Stimulated activated effector memory CD8-positive, alpha-beta T cell treated with anti-CD3 and anti-CD28 coated beads, Interleukin-12 subunit alpha, Interleukin-12 subunit beta, amount 100 ng/mL, for 72 hours (primary cell): Measurements from ENCODE around the gene ACAP3.

Experiments
- ATAC-seq: fragments of 150-1000 bp; cut with Tn5 transposase; 2 replicates; pipeline ENCODE4 v1.10.0; 2021
- DNase-seq, 2 donors: peaks; one replicate each; pipeline ENCODE4 v3.0.0; 2021 to 2022; ENCODE audit warnings: low spot score in 2 of 2
- H3K27ac Mint-ChIP-seq: one replicate; pipeline ENCODE4 v1.8.0; 2022; ENCODE audit warnings: mild to moderate bottlenecking, mixed read lengths
- H3K36me3 Mint-ChIP-seq: one replicate; pipeline ENCODE4 v1.8.0; 2022; ENCODE audit warnings: mild to moderate bottlenecking, mixed read lengths
- H3K4me1 Mint-ChIP-seq: one replicate; pipeline ENCODE4 v1.8.0; 2022; ENCODE audit warnings: mixed read lengths
- H3K4me3 Mint-ChIP-seq: one replicate; pipeline ENCODE4 v1.8.0; 2022; ENCODE audit warnings: mild to moderate bottlenecking, mixed read lengths
- H3K9me3 Mint-ChIP-seq: one replicate; pipeline ENCODE4 v1.8.0; 2022; ENCODE audit warnings: mixed read lengths

The ACAP3 gene

DNA sequence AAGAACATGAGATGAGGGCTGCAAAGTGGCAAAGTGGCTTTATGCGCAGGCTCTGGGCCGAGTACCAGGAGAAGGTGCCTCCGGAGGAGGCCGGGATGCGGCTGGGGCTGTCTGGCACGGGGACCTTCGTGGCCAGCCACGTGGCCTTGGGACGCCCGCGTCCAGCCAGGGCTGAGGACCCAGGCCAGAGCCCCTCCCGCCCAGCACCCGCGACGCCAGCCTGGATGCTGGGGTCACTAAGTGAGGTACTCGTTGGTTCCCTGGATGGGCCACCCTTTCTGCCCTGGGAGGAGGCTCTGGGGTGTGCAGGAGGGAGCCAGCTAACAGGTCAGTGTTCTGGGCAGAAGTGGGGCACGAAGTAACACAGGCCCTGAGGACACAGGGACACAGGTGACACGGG is 14.9 kb downstream of the ACAP3 start:
- no peak overlapping the region for H3K27ac Mint-ChIP-seq
- ATAC-seq (no peak), DNase-seq (no peak)
- no peak overlapping the region for H3K4me3 Mint-ChIP-seq
- peaks cover 5% of the 10 kb centered on the region for H3K36me3 Mint-ChIP-seq
- no peaks in the 10 kb centered on the region for H3K9me3 Mint-ChIP-seq
- peaks cover 6% of the 10 kb centered on the region for H3K4me1 Mint-ChIP-seq

DNA sequence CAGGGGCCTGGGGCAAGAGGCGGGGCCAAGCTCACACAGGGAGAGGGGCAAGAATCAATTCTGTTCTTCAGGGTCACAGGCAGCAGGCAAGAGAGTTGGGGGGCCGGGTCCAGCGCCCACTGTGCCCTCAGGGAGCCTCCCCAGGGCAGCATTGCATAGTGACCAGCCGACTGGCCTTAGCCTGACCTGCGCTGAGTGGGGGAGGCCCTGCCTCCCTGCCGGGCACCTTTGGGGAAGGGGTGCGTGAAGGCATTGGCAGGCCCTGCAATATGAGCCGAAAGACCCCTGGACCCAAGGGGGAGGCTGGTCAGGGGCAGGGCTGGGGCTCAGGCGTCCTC is 15.3 kb downstream of the ACAP3 start:
- no peaks in the 10 kb centered on the region for H3K9me3 Mint-ChIP-seq
- H3K27ac Mint-ChIP-seq: no peak overlapping the region
- H3K36me3 Mint-ChIP-seq: peaks cover 5% of the 10 kb centered on the region
- ATAC-seq (no peak), DNase-seq (no peak)
- H3K4me3 Mint-ChIP-seq: no peak overlapping the region
- peaks cover 6% of the 10 kb centered on the region for H3K4me1 Mint-ChIP-seq

DNA sequence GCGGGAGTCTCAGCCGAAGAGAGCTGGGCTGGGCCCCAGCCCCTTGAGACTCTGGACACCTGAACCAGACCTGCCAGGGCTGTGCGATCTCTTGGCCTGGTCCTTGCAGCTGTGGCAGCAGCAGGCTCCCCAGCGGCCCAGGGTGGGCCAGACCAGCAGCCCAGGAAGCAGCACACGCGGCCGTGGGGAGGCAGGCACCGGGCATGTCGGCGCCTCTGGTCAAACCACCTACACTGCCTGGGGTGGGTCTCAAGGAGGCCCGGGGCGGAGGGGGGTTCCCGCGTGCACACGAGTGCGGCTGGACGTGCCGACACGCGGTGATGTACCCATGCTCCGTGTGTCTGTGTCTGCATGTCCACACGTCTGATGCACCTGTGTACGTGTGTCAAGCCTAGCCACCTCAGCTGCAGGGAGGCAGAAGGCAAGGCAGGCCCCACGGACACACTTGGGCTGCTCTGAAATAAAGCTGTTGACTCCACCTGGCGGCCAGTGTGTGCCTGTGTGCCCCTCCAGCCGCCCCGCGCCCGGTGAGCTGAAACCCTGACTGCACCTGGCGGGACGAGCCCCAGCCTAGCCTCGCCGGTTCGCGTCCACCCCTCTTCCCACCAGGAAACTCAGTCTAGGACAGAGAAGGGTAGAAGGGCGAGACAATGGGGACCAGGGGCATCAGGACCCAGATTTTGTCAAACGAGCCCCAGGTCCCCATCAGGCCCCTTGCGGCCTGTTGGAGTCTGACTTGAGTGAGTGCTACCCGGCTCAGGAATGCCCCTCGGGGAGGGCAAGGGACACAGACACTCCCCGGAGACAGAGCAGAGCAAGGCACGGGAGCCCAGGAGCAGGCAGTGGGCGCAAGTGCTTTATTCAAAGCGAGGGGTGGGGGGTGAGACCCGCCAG is 15.9 kb downstream of the ACAP3 start:
- Mint-ChIP-seq H3K36me3 (peaks cover 5% of the 10 kb centered on the region), H3K4me3 (no peak overlapping the region), H3K4me1 (peaks cover 6% of the 10 kb centered on the region), H3K27ac (no peak overlapping the region), H3K9me3 (no peaks in the 10 kb centered on the region)
- ATAC-seq (peak; percentile 79), DNase-seq (peak in 1 of 2 donors; percentile 72)

DNA sequence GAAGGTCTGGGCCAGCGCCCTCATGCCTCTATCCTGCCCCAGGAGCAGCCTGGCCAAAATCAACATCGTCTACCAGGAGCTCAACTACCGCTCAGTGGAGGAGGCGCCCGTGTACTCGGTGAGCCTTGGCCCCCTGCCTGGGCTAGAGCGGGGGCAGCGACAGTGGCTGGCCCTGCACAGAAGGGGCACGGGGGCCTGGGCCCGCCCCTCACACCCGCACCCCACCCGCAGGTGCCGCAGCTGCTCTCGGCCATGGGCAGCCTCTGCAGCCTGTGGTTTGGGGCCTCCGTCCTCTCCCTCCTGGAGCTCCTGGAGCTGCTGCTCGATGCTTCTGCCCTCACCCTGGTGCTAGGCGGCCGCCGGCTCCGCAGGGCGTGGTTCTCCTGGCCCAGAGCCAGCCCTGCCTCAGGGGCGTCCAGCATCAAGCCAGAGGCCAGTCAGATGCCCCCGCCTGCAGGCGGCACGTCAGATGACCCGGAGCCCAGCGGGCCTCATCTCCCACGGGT is 16.7 kb downstream of the ACAP3 start:
- no peak for ATAC-seq
- H3K4me1 Mint-ChIP-seq: peaks cover 6% of the 10 kb centered on the region
- H3K36me3 Mint-ChIP-seq: peaks cover 5% of the 10 kb centered on the region
- peak overlapping the region; percentile 14 for H3K27ac Mint-ChIP-seq
- H3K4me3 Mint-ChIP-seq: no peak overlapping the region
- DNase-seq: no peak
- no peaks in the 10 kb centered on the region for H3K9me3 Mint-ChIP-seq

DNA sequence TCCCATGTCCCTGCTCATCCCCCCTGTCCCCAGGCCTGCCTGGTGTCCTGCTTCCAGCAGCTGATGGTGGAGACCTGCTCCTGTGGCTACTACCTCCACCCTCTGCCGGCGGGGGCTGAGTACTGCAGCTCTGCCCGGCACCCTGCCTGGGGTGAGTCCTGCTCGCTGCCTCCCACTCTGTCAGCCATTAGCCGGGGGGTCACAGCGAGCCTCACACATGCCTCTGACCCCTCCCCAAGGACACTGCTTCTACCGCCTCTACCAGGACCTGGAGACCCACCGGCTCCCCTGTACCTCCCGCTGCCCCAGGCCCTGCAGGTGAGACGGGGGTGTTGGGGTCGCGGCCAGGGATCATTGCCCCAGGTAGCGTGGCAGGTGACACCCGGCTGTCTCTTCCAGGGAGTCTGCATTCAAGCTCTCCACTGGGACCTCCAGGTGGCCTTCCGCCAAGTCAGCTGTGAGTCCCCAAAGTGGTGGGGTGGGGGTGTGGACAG is 17.4 kb downstream of the ACAP3 start:
- ATAC-seq (peak; percentile 57), DNase-seq (peak; percentile 66 to 77)
- Mint-ChIP-seq H3K4me1 (peaks cover 6% of the 10 kb centered on the region), H3K9me3 (no peaks in the 10 kb centered on the region), H3K36me3 (peaks cover 5% of the 10 kb centered on the region), H3K4me3 (no peak overlapping the region), H3K27ac (peak overlapping the region; percentile 14)

DNA sequence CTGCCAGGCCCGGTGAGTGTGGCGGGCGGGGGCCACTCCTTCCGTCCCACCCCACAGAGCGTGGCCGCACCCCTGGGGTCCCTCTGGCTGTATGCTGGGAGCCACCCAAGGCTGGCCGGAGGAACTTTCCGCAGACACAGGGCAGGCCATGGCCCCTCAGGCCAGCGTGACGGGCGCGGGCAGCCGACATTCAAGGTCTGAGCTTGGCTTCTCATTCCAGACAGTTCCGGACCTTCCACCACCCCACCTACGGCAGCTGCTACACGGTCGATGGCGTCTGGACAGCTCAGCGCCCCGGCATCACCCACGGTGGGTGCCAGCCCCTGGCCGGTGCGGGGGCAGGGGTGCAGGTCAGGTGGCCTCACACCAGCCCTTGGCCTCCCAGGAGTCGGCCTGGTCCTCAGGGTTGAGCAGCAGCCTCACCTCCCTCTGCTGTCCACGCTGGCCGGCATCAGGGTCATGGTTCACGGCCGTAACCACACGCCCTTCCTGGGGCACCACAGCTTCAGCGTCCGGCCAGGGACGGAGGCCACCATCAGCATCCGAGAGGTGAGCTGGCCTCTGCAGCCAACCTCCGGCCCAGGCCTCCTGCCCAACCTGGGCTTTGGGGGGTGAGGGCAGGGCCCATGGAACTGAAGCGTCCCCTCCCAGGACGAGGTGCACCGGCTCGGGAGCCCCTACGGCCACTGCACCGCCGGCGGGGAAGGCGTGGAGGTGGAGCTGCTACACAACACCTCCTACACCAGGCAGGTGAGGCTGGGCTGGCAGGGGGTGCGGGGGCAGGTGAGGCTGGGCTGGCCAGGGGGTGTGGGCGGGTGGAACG is 20.2 kb downstream of the ACAP3 start:
- Mint-ChIP-seq H3K9me3 (no peaks in the 10 kb centered on the region), H3K4me3 (no peak overlapping the region), H3K27ac (no peak overlapping the region), H3K4me1 (peaks cover 20% of the 10 kb centered on the region), H3K36me3 (peaks cover 12% of the 10 kb centered on the region)
- ATAC-seq (no peak), DNase-seq (no peak)

DNA sequence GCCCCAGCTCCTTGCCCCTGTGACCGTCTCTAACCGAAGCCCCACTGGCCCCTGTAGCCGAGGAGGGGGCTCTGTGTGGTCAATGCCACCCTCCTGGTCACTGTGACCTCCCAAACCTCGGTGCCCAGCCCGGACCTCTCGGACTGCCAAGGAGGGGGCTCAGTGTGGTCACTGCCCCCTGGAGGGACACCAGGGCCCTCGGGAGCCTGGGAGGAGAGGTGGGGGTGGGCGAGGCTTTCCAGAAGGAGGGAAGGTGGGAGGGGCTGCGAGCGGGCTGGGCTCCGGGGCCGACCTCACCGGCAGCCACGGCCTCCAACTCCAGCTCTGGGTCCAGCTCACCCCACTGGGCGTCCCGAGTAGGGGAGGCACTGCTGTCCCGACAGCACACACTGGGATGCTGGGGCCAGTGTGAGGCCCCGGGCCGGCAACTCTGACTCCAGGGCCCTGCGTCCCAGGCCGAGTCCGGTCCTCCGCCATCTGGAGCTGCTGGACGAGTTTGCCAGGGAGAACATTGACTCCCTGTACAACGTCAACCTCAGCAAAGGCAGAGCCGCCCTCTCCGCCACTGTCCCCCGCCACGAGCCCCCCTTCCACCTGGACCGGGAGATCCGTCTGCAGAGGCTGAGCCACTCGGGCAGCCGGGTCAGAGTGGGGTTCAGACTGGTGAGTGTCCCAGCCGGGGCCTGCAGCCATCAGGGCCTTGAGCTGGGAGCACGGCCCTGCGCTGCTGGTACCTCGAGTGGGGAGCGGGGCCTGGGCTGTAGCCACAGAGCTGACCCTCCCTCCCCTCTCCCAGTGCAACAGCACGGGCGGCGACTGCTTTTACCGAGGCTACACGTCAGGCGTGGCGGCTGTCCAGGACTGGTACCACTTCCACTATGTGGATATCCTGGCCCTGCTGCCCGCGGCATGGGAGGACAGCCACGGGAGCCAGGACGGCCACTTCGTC is 21.1 kb downstream of the ACAP3 start:
- DNase-seq (no peak), ATAC-seq (no peak)
- H3K4me1 Mint-ChIP-seq: peaks cover 23% of the 10 kb centered on the region
- no peak overlapping the region for H3K27ac Mint-ChIP-seq
- H3K36me3 Mint-ChIP-seq: peaks cover 15% of the 10 kb centered on the region
- H3K9me3 Mint-ChIP-seq: no peaks in the 10 kb centered on the region
- H3K4me3 Mint-ChIP-seq: no peak overlapping the region

DNA sequence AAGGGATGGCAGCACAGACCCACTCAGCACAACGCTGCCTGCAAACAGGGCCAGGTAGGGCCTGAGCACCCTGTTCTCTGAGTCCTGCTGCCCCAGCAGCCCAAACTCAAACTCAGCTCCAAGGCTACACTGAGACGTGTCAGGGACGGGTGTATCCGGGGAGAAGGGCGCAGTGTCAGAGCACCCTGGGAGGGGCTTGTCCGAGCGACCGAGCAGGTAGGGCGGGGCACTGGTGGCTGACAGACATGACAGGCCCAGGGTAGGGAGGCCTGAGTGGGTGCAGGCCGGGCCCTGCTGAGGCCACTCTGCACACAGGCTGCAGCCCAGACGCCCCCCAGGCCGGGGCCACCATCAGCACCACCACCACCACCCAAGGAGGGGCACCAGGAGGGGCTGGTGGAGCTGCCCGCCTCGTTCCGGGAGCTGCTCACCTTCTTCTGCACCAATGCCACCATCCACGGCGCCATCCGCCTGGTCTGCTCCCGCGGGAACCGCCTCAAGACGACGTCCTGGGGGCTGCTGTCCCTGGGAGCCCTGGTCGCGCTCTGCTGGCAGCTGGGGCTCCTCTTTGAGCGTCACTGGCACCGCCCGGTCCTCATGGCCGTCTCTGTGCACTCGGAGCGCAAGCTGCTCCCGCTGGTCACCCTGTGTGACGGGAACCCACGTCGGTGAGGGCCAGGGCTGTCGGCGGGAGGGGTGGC is 22.0 kb downstream of the ACAP3 start:
- Mint-ChIP-seq H3K9me3 (no peaks in the 10 kb centered on the region), H3K36me3 (peaks cover 15% of the 10 kb centered on the region), H3K4me1 (peaks cover 23% of the 10 kb centered on the region), H3K27ac (no peak overlapping the region), H3K4me3 (no peak overlapping the region)
- ATAC-seq (no peak), DNase-seq (no peak)

DNA sequence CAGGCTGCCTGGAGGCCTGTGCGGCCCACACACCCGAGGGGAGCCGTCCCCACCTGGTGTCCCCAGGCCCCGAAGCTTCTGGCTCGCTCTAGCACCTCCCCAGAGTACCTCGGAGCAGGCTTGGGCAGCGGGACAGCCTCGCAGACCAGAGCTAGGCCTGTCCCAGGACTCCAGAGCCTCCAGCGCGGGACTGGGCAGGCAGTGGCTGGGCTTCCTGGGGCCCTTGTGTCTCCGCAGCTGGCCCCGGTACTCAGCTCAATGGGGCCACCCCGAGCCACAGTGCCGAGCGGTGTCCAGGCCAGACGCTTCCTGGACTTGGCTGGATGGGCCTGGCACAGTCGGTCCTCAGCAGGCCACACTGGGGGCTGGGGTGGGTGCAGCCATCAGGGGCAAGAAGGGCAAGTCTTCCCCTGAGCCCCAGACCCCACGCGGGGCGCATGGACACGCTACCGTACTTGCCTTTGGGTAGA is 22.6 kb downstream of the ACAP3 start:
- DNase-seq (no peak), ATAC-seq (no peak)
- Mint-ChIP-seq H3K36me3 (peaks cover 13% of the 10 kb centered on the region), H3K9me3 (no peaks in the 10 kb centered on the region), H3K27ac (no peak overlapping the region), H3K4me1 (peaks cover 19% of the 10 kb centered on the region), H3K4me3 (no peak overlapping the region)

DNA sequence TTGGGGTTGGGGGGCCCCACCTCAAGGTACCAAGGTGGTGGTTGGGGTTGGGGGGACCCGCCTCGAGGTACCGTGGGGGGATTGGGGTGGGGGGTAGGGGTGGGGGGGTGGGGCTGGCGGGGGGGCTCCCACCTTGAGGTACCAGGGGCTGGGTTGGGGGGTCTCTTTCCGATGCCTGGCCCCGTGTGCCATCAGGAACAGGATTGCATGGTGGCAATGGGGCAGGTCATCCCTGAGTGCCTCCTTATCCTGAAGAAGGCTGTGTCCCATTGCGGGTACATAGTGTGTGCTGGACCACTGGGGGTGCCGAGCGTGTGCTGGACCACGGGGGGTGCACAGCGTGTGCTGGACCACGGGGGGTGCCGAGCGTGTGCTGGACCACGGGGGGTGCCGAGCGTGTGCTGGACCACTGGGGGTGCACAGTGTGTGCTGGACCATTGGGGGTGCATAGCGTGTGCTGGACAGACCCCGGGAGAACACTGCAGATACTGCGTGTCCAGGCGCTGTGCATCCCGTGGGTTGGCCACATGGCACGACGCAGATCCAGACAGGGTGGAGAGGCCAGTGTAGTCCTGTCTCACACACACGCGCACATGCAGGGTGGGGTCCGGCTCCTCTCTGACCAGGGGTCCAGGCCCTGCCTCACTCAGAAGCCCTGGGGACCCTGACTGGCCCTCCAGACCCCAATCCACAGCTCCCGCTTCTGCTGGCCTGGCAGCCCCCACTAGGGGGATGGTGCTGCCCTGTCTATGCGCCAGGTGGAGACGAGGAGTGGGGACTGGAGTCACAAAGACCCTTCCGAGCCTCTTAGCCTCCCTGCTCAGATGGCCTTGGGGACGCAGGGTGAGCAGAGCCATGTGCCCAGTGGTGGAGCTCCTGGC is 23.3 kb downstream of the ACAP3 start:
- Mint-ChIP-seq H3K36me3 (peaks cover 11% of the 10 kb centered on the region), H3K27ac (no peak overlapping the region), H3K4me1 (peaks cover 17% of the 10 kb centered on the region), H3K4me3 (no peak overlapping the region), H3K9me3 (no peaks in the 10 kb centered on the region)
- no peak for ATAC-seq
- no peak for DNase-seq

DNA sequence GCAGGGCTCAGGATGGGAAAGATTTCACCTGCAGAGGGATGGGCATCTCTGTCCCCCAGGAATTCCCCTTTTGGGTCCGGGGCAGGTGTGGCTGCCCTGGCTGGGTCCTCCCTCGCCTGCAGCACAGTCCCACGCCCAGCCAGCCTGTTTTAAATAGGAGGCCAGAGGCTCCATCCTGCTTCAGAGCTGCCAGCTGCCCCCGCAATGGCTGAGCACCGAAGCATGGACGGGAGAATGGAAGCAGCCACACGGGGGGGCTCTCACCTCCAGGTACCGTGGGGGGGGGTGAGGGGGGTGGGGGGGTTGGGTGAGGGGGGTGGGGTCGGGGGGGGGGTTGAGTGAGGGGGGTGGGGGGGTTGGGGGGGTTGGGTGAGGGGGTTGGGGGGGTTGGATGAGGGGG is 23.9 kb downstream of the ACAP3 start:
- H3K27ac Mint-ChIP-seq: no peak overlapping the region
- ATAC-seq: no peak
- no peak for DNase-seq
- peaks cover 17% of the 10 kb centered on the region for H3K4me1 Mint-ChIP-seq
- H3K4me3 Mint-ChIP-seq: no peak overlapping the region
- no peaks in the 10 kb centered on the region for H3K9me3 Mint-ChIP-seq
- H3K36me3 Mint-ChIP-seq: peaks cover 11% of the 10 kb centered on the region

DNA sequence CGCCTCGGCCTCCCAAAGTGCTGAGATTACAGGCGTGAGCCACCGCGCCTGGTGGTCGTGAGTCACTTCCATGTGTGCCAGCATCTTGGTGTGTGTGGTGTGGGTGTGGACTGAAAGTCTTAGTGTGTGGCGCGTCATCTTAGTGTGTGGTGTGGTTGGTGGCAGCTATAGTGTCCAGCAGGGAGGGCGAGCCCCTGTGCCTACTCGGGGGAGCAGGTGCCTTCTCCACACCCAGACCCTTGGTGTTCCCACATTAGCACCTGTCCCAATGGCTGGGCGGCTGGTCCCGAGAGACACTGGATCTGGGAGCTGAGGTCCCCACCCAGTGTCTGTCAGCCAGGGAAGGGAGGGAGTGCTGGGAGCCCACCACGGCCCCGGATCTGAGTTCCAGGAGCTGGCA is 24.7 kb downstream of the ACAP3 start:
- Mint-ChIP-seq H3K4me1 (peaks cover 17% of the 10 kb centered on the region), H3K9me3 (no peaks in the 10 kb centered on the region), H3K4me3 (no peak overlapping the region), H3K27ac (peak overlapping the region; percentile 37), H3K36me3 (peaks cover 11% of the 10 kb centered on the region)
- DNase-seq (no peak), ATAC-seq (peak; percentile 80)

DNA sequence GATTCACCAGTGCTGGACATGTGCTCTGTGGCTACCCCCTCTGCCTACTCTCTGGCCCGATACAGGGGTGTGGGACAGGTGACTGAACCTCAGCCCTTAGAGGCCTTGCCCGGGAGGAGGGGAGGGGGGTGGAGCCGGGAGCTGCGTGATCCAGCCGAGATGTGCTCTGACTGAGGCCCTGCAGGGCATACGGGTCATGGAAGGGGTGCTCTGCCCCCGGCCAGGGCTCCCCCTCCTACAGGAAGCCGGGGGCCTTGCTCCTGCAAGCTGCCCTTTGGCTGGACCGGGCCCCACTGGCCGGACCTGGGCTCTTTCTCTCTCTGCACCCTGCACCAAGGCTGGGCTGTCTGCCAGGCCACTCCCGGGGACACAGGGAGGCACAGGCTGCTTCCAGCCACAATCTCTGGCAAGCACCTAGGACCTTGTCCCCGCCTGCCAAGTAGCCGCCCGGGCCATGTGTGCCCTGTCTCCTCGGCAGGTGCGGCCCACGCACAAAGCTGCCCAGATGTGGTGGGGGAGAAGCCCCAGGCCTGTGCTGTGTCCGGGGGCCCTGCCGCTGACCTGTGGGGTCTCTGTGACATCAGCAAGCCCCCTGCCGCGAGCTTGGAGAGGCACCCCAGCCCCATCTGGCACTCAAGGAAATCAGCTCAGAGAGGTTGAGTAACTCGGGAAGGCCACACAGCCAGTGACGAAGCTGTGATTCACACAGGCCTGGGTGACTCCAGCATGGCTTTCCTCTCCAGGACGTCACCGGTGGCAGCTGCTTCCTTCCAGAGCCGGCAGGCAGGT is 26.0 kb downstream of the ACAP3 start:
- peaks cover 11% of the 10 kb centered on the region for H3K36me3 Mint-ChIP-seq
- ATAC-seq: peak; percentile 65
- no peaks in the 10 kb centered on the region for H3K9me3 Mint-ChIP-seq
- no peak for DNase-seq
- no peak overlapping the region for H3K27ac Mint-ChIP-seq
- no peak overlapping the region for H3K4me3 Mint-ChIP-seq
- peaks cover 17% of the 10 kb centered on the region for H3K4me1 Mint-ChIP-seq
